IMR-90 (cell line): ENCODE data around the gene ZNF185. TPM values are rescaled to one million over a fixed set of nuclear protein-coding genes. Genes with fewer than 3 reads are reported as not detected.

Experiments used
- CHD1 ChIP-seq: IDR thresholded peaks from 2 replicates; pipeline ENCODE4 v1.6.1; 2012; ENCODE audit warnings: low read depth, low read length, improper control_type of control experiment
- POLR2A ChIP-seq: IDR thresholded peaks from 2 replicates; pipeline ENCODE4 v1.6.1; 2012; ENCODE audit warnings: mild to moderate bottlenecking, low read depth, low read length
- polyA plus RNA-seq, 3 experiments: library from polyadenylated mRNA; depleted of rRNA; stranded (reverse); fragments of >200 nt; gene quantifications; 2 replicates each; pipeline ENCODE4 v1.2.3, GENCODE V29; 2012; ENCODE audit warnings: low replicate concordance in 1 of 3
- total RNA-seq: library from RNA; depleted of rRNA; stranded (reverse); fragments of >200 nt; gene quantifications from 2 replicates; pipeline ENCODE4 v1.2.3, GENCODE V29; 2012; rRNA removed

ZNF185 gene
- total and polyA plus RNA-seq, 2 of the 4 experiments (the other 2 are of a cell fraction) = 3.2 to 6.3 TPM

GRCh38 chrX:152946681-152947080, 48.8 kb downstream of the ZNF185 start (continued):
- TF ChIP-seq CHD1 (no peak), POLR2A (no peak)

Other genes with a start within 250 kb of the ZNF185 start
- gene MAGEA3, start 199.3 kb upstream of the ZNF185 start, total RNA-seq = not detected in 2 replicates
- gene MAGEA3, start 199.3 kb upstream of the ZNF185 start, polyA plus RNA-seq (2012; rRNA removed) = not detected in 2 replicates
- not detected in 2 replicates for gene CSAG2, start 188.8 kb upstream of the ZNF185 start, total RNA-seq
- not detected in 2 replicates for gene CSAG2, start 188.8 kb upstream of the ZNF185 start, polyA plus RNA-seq (2012; rRNA removed)
- gene MAGEA2B, start 183.4 kb upstream of the ZNF185 start, total RNA-seq = not detected in 2 replicates
- gene MAGEA2B, start 183.4 kb upstream of the ZNF185 start, polyA plus RNA-seq (2012; rRNA removed) = not detected in 2 replicates
- not detected in 2 replicates for gene CSAG1, start 164.3 kb upstream of the ZNF185 start, total RNA-seq
- not detected in 2 replicates for gene CSAG1, start 164.3 kb upstream of the ZNF185 start, polyA plus RNA-seq (2012; rRNA removed)
- gene MAGEA12, start 164.3 kb upstream of the ZNF185 start, total RNA-seq = not detected in 2 replicates
- not detected in 2 replicates for gene MAGEA12, start 164.3 kb upstream of the ZNF185 start, polyA plus RNA-seq (2012; rRNA removed)
- gene MAGEA2, start 144.2 kb upstream of the ZNF185 start, total RNA-seq = not detected in 2 replicates
- gene MAGEA2, start 144.2 kb upstream of the ZNF185 start, polyA plus RNA-seq (2012; rRNA removed) = not detected in 2 replicates
- gene CSAG3, start 138.8 kb upstream of the ZNF185 start, total RNA-seq = not detected in 2 replicates
- not detected in 2 replicates for gene CSAG3, start 138.8 kb upstream of the ZNF185 start, polyA plus RNA-seq (2012; rRNA removed)
- gene MAGEA6, start 128.4 kb upstream of the ZNF185 start, total RNA-seq = not detected in 2 replicates
- not detected in 2 replicates for gene MAGEA6, start 128.4 kb upstream of the ZNF185 start, polyA plus RNA-seq (2012; rRNA removed)
- 15.8 and 25.8 TPM in 2 replicates for gene CETN2, start 67.3 kb upstream of the ZNF185 start, total RNA-seq
- gene CETN2, start 67.3 kb upstream of the ZNF185 start, polyA plus RNA-seq (2012; rRNA removed) = 31.2 and 34.0 TPM in 2 replicates
- gene NSDHL, start 67.0 kb upstream of the ZNF185 start, total RNA-seq = 20.8 and 22.8 TPM in 2 replicates
- gene NSDHL, start 67.0 kb upstream of the ZNF185 start, polyA plus RNA-seq (2012; rRNA removed) = 26.0 and 27.1 TPM in 2 replicates
- not detected in 2 replicates for gene PNMA5, start 96.0 kb downstream of the ZNF185 start, total RNA-seq
- not detected in 2 replicates for gene PNMA5, start 96.0 kb downstream of the ZNF185 start, polyA plus RNA-seq (2012; rRNA removed)
- gene PNMA3, start 158.4 kb downstream of the ZNF185 start, total RNA-seq = not detected in 2 replicates
- gene PNMA3, start 158.4 kb downstream of the ZNF185 start, polyA plus RNA-seq (2012; rRNA removed) = 0.03 TPM in 1 of 2 replicates, not detected in the other
- 0.18 and 0.28 TPM in 2 replicates for gene PNMA6A, start 174.4 kb downstream of the ZNF185 start, total RNA-seq
- gene PNMA6A, start 174.4 kb downstream of the ZNF185 start, polyA plus RNA-seq (2012; rRNA removed) = 0.21 and 0.37 TPM in 2 replicates